Pancreas (tissue), 10 donors: ENCODE data around the gene SPAG16. TPM values are rescaled to one million over a fixed set of nuclear protein-coding genes. Genes with fewer than 3 reads are reported as not detected.
A peak's percentile ranks its signal among the peaks of the same experiment; 100 is the strongest.

Source experiments
- ATAC-seq, 4 donors: fragments of 200-7000 bp; cut with Tn5 transposase; one replicate each; pipeline versions ENCODE4 v1.8.0 to v1.9.1; 2020; ENCODE audit warnings: mild to moderate bottlenecking in 4 of 4, moderate library complexity in 4 of 4
- DNase-seq, 6 donors: peaks; one replicate each; pipeline ENCODE4 v3.0.0-alpha.2; 2020
- FAIRE-seq: peaks from 2 replicates; lab custom pipeline; 2012; peaks lifted over from hg19 to GRCh38; lab: Jason Lieb, UNC
- H3K27ac ChIP-seq, 4 donors: fragments of 200-600 bp; sonication (generic); 1 replicate in 3 of 4; 2 replicates in 1 of 4; pipeline versions ENCODE4 v1.5.0 to v1.8.0; 2020
- H3K27me3 ChIP-seq, 4 donors: fragments of 200-600 bp; one replicate each; pipeline ENCODE4 v1.8.0; 2021
- H3K36me3 ChIP-seq, 3 donors: fragments of 200-600 bp; sonication (generic) in 1 of 3; one replicate each; pipeline versions ENCODE4 v1.5.0 to v1.8.0; 2020 to 2021
- H3K4me1 ChIP-seq, 3 donors: fragments of 200-600 bp; one replicate each; pipeline ENCODE4 v1.8.0; 2021
- H3K4me3 ChIP-seq, 4 donors: fragments of 200-600 bp; sonication (generic) in 2 of 4; one replicate each; pipeline versions ENCODE4 v1.5.0 to v1.8.0; 2020 to 2021
- H3K9me3 ChIP-seq, 4 donors: fragments of 200-600 bp; one replicate each; pipeline ENCODE4 v1.8.0; 2021
- CTCF ChIP-seq, 4 donors: fragments of 200-600 bp; sonication (generic) in 3 of 4; IDR thresholded peaks; one replicate each; pipeline versions ENCODE4 v1.5.0 to v1.8.0; 2021; ENCODE audit warnings: antibody characterized with exemption in 4 of 4
- WGBS, 2 donors: extraction: QIAGEN DNeasy Blood & Tissue Kit; methylation state at CpG; one replicate each; pipeline ENCODE4 v1.1.7; 2013; 5-methylcytosine and 5-hydroxymethylcytosine counted together
- intact Hi-C, 3 donors: fragments of 100-400 bp; cut with DNase I; formaldehyde crosslinking; loops; one replicate each; pipeline versions ENCODE4 v1.11.1 to v1.14.2; 2022
- polyA plus RNA-seq, 2 donors: library from polyadenylated mRNA; stranded (reverse); fragments of 200-250 nt; gene quantifications; one replicate each; pipeline ENCODE4 v1.2.3, GENCODE V29; 2013
- total RNA-seq, 6 donors: library from RNA; stranded (reverse); fragmentation: NEBNext Ultra II Directional in 4 of 6; extraction: Animal tissue kit (Norgen Biotek cat#: 25700) in 4 of 6; gene quantifications; one replicate each; pipeline versions ENCODE4 v1.2.1 to v1.2.4, GENCODE V29; 2021 to 2023
- donor health status: healthy with polysubstance abuse.
- donor health status: DM: no; HTN: no; CAD: no; lungs with moderate emphysema.
- donor health status: DM: no; HTN: no; CAD: no.
- donor health status: control.
- donor health status: control.
- donor health status: Bipolar disorder and iron deficiency.
- donor health status: DM: yes; HTN: yes; CAD: no.
- donor health status: DM: no; HTN: no; CAD: no.
- donor health status: DM: no; HTN: no; CAD: no.
- donor health status: DM: yes; HTN: yes; CAD: no.

SPAG16 gene
- total and polyA plus RNA-seq, 8 donors = 9.7 to 25.7 (median 11.7) TPM

DNA sequence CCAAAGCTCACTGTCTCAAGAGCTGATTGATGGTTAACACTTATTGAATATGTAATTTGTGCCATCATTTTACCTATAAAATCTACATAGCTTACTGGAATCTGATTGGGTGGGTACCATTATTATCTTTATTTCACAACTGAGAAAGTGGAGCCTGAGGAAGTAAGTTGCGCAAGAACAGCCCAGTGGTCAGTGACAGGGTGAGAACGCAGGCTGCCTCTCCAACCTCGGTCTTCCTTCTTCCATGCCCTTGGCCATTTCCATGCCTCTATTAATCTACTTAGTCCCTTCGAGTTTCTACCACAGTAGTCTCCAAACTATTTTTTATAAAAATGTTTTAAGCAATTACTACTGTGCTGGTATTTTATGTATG is 735.7 kb downstream of the SPAG16 start:
- WGBS, 2 donors = 76% methylated on average over 4 of the region's 4 CpGs
- no peaks in the 10 kb centered on the region for H3K27me3 ChIP-seq

DNA sequence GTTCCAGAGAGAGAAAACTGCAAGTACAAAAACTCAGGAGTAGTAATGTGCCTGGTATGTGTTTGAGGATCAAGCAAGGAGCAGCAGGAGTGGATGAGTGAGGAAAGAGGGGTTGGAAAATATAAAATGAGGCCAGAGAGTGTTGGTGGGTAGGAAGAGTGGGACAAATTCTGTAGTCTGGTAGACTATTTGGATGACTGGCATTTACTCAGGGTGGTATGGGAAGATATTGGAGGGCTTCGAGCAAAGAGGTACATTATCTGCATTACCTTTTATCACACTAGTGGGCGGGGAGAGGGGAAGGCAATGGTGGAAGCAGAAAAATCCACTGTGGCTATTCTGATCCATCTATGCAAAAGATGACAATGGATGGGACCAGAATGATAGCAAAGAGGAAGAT is 744.9 kb downstream of the SPAG16 start:
- H3K4me1 ChIP-seq = no peaks in the 10 kb centered on the region
- ATAC-seq (no peak), FAIRE-seq (no peak), DNase-seq (no peak)
- no peak for TF ChIP-seq CTCF (IDR thresholded peaks at IDR 0.05)
- no peaks in the 10 kb centered on the region for H3K9me3 ChIP-seq
- intact Hi-C loops = no loop called here
- no peak overlapping the region for H3K27ac ChIP-seq
- 71 to 88% methylated on average over 2 of the region's 2 CpGs for WGBS, 2 donors
- H3K4me3 ChIP-seq = no peak overlapping the region
- H3K27me3 ChIP-seq = no peaks in the 10 kb centered on the region
- no peaks in the 10 kb centered on the region for H3K36me3 ChIP-seq

More for the DNA sequence above, 735.7 kb downstream of the SPAG16 start:
- H3K4me3 ChIP-seq = no peak overlapping the region
- TF ChIP-seq CTCF (IDR thresholded peaks at IDR 0.05) = no peak
- intact Hi-C loops = no loop called here
- no peaks in the 10 kb centered on the region for H3K9me3 ChIP-seq
- ATAC-seq (no peak), DNase-seq (no peak), FAIRE-seq (no peak)
- no peak overlapping the region for H3K27ac ChIP-seq
- H3K36me3 ChIP-seq = no peaks in the 10 kb centered on the region
- H3K4me1 ChIP-seq = no peaks in the 10 kb centered on the region

DNA sequence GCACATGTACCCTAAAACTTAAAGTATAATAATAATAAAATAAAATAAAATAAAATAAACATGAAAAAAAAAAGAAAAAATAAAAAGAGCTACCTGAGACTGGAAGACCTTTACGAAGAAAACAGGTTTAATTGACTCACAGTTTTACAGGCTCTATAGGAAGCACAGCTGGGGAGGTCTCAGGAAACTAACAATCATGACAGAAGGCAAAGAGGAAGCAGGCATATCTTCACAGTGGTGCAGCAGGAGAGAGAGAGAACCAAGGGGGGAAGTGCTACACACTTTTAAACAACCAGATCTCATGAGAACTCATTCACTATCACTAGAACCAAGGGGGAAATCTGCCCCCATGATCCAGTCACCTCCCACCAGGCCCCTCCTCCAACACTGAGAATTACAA is 747.3 kb downstream of the SPAG16 start:
- no peak for FAIRE-seq

DNA sequence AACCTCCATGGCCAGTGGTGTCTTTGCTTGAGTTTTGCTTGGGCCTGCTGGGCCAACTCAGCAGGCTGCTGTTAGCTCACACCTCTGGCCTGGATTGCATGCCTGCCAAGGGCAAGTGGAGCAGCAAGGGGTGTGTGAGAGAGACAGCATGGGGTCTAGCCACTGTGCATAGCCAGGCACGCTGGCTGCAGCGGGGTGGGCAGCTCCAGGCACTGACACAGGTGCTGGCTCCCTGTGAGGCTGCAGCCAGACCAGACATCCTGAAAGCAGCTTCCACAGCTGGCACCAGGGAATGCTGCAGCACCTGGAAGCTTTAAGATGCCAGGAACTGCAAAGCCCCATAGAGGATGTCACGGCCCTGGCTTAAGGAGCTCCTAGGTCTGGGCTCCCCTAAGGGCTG is 750.2 kb downstream of the SPAG16 start:
- ATAC-seq = no peak
- Histone ChIP-seq H3K27me3 (no peaks in the 10 kb centered on the region), H3K27ac (no peak overlapping the region), H3K4me1 (no peaks in the 10 kb centered on the region), H3K9me3 (no peaks in the 10 kb centered on the region), H3K36me3 (no peaks in the 10 kb centered on the region), H3K4me3 (no peak overlapping the region)
- TF ChIP-seq CTCF (IDR thresholded peaks at IDR 0.05) = no peak
- 80 to 88% methylated on average over 3 of the region's 3 CpGs for WGBS, 2 donors
- FAIRE-seq = no peak
- DNase-seq = peak in 1 of 6 donors; percentile 25
- intact Hi-C loops = no loop called here

More for the DNA sequence above, 747.3 kb downstream of the SPAG16 start:
- TF ChIP-seq CTCF (IDR thresholded peaks at IDR 0.05) = no peak
- DNase-seq (no peak), ATAC-seq (no peak)
- Histone ChIP-seq H3K27ac (no peak overlapping the region), H3K4me3 (no peak overlapping the region), H3K36me3 (no peaks in the 10 kb centered on the region), H3K27me3 (no peaks in the 10 kb centered on the region), H3K4me1 (no peaks in the 10 kb centered on the region), H3K9me3 (no peaks in the 10 kb centered on the region)
- WGBS, 2 donors = 52 to 76% methylated on average over 1 of the region's 1 CpG
- intact Hi-C loops = no loop called here

GRCh38 chr2:214035091-214035852 is 751.0 kb downstream of the SPAG16 start:
- FAIRE-seq (no peak), DNase-seq (peak in 1 of 6 donors; percentile 40), ATAC-seq (no peak)
- H3K36me3 ChIP-seq = no peaks in the 10 kb centered on the region
- no peaks in the 10 kb centered on the region for H3K4me1 ChIP-seq
- 82 to 86% methylated on average over 8 of the region's 8 CpGs for WGBS, 2 donors
- no peaks in the 10 kb centered on the region for H3K9me3 ChIP-seq
- H3K4me3 ChIP-seq = no peak overlapping the region
- H3K27me3 ChIP-seq = no peaks in the 10 kb centered on the region
- H3K27ac ChIP-seq = no peak overlapping the region
- intact Hi-C loops = no loop called here
- TF ChIP-seq CTCF (IDR thresholded peaks at IDR 0.05) = no peak
